Dedifferentiated amniotic fluid mesenchymal stem cell (primary cell): ENCODE measurements around the gene ME3.
"Not testable (repeated sequence)": the region's sequence is repeated elsewhere in the genome, so short reads cannot be mapped to it uniquely, and the experiment has no call there.

ENCODE experiments used
- DNase-seq: peaks from one replicate; pipeline ENCODE4 v3.0.0-alpha.2; 2016; ENCODE audit errors: extremely low spot score

The ME3 gene

GRCh38 chr11:86588566-86589090 is 83.8 kb downstream of the ME3 start:
- DNase-seq = no peak

DNA sequence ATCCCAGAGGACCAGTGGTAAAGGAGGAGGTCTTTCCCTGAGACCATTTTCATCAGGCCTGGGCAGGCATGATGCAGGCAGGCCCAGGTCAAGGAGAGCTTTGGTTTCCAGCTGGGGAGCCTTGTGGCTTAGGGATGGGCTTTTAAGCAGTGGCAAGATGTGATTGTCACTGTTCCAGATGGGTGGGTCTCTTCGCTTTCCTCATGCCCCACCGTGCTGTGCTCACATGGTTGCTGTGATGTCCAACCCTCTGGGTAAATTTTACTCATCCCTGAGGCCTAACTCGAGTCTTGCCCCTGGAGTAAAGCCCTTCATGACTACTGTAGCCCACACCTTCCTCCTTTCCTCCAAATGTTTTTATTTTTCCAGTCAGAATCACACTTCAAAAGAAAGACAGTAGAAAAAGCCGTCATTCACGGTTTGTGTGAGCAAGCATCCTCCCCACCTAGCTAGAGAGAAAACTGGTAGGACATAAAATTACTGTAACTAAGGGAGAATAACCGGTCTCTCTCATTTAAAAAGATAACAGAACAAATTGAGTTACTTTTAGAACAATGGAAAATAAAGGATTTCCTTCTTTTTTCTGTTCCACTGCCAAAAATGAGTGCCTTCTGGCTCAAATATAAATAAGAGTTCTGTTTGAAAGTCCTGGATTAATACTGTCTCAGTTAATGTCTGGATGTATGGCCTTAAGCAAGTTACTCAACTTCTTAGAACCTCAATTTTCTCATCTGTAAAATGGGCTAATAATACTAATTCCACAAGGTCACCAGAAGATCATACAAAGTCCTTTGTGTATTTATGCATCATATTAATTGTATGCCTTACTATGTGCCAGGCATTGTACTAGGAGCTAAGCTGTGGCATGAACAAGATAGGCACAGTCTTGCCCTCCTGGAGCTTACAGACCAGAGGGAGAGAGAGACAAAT is 84.9 kb downstream of the ME3 start:
- no peak for DNase-seq

DNA sequence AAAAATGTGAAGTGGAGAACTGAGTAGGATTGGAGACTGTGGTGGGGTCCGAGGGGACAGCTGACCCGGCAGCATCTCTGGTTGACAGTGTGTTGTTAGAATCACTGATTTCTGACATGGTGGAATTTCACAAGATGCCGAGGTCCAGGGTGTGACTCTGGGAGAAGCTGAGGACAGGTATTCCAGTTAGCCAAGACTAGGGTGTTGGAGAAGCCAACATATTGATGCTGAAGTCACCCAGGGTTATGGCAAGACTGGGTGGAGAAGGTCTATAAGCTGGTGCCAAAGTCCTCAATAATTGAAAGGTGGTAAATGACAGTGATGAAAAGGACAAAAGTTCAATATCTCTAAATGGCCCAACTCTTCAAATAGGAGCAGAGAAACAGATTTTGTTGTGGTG is 86.1 kb downstream of the ME3 start:
- no peak for DNase-seq

DNA sequence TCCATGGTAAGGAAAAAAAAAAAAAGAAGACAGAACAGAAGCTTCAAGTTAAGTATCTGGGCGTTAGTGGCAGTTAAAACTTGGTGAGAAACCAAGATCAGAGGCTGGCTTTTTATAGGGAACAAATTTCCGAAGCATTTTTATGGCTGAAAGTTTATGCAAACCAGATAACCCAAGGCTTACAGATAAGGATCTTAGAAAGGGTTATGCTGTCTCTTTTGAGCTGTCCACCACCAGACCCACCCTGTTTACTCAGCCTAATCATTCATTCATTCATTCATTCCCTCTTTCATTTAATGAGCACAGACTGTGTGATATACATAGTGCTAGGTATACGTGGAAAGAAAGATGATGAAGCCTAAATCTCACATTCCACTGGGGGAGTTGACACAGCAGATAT is 89.5 kb downstream of the ME3 start:
- DNase-seq = no peak

- no peak for DNase-seq
Observed at GRCh38 chr11:86580535-86580934, 91.9 kb downstream of the ME3 start.

GRCh38 chr11:86579406-86579731 is 93.0 kb downstream of the ME3 start:
- DNase-seq = no peak

- no peak for DNase-seq
Observed at GRCh38 chr11:86578727-86579405, 93.5 kb downstream of the ME3 start.

GRCh38 chr11:86577644-86578636 is 94.5 kb downstream of the ME3 start:
- peak; percentile 50 for DNase-seq

DNA sequence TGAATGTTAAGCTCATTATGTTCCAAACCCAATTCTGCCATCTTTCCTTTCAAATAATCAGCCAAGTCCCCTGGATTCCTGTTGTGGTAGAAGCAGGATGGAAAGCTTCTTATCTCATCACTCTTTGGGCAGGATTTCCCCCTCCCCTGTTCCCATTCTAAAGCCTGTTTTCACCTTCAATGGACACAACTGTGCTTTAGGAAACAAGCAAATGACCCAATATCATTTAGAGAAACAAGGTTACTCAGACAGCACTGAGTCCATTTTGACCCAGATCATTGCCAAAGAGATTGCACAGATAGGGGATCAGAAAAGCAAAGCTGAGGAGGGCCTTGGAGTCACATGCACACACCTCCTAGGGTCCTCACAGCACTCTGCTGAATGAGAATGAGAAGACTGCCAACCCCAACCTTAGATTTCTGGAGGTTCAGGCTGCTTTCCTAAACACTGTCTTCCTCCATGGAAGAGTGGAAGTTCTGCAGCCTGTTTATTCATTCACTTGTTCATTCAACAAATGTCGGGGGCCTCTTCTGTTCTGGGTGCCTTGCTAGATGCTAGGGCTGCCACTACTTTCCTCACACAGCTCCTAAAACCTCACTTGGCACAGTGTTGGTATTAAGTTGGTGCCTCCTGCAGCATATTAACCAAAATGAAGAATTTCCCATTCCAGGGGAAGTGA is 95.3 kb downstream of the ME3 start:
- DNase-seq = no peak

DNA sequence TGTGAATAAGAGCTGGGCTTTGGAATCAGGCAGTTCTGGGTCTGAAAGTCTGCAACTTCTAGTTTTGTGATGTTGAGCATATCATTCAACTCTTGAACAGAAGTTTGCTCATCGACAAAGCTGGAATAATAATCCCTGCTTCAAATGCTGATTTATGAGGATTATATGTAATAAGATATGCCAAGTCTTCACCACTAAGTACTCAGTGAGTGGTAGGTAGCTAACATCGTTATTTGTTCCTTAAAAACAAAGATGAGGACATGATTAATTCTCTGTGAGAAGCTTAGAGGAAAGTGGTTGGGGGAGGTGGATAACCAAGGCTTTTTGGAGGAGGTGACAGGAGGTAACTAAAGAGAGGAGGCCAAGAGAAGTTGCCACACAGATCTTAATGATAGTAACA is 96.5 kb downstream of the ME3 start:
- DNase-seq = no peak

- no peak for DNase-seq
Observed at GRCh38 chr11:86575208-86575855, 97.1 kb downstream of the ME3 start.

DNA sequence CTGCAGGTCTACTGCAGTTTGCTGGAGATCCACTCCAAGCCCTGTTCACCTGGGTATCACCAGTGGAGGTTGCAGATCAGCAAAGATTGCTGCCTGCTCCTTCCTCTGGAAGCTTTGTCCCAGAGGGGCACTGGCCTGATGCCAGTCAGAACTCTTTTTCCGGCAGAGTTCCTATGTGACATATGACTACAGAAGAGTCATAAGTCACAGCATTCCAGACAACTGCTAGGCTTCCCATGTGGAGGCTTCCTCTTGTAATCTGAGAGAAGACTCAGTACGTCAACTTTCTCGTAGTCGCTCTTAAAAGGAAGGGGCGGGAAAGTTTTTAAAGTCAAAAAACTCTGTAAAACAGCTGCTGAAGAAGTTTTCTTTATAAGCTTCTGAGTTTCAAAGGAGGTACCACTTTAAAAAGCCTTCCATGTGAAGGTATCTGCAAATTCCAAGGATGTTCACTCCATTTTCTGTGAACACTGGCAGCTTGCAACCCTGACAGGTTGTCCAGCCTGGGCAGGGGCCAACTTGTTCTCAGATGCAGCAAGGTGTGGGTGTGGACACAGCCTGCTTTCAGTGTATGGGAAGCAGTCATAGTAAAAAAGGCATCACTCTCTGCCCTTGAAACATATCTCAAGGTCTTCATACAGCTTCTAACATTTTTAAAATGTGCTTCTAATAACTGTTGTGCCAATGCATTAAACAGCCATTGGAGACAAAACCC is 97.8 kb downstream of the ME3 start:
- DNase-seq = no peak

DNA sequence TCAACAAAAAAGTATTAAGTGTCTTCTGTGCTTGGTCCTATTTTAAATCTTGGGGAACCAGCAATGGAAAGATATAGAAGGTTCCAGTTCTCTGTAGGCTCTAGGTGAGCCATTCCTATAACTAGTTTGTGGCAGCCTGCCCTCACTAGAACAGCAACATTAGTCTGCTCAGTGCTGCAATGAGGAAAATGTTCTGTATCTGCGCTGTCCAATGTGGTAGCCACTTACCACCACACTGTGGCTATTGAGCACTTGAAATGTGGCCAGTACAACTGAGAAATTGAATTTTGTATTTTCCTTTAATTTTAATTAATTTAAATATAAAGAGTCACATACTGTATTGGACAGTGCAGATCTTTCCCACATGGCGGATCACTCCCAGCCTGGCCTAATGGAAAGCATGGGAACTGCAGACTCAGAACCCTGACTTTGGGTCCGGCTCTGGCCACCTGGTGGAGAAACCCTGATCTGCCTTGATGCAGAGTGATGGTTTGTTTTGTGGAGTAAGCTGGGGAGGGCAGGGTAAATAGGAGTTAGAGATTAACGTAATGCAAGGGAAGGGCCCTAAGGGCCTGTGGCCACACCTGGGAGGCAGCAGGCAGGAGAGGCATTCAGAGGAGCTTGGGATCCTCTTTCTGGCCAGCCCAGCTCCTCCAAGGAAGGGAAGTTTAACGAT is 101.0 kb downstream of the ME3 start:
- no peak for DNase-seq

DNA sequence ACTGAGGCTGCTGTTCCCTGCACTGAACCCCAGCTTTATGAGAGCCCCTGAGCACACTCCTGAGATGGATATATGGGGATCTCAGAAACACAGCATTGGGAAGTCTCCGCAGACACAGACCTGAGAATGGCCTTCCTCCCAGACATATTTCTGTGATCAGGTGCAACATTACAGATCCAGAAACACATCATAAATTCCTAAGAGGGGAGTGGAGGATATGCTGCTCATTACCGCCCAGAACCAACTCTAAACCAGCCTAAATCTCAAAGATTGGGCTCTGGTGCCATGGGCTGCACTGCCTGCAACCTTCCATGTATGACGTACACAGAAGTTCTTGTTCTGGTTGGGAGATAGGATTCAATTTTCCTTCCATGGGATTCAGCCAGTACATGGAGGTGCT is 102.0 kb downstream of the ME3 start:
- DNase-seq = no peak

DNA sequence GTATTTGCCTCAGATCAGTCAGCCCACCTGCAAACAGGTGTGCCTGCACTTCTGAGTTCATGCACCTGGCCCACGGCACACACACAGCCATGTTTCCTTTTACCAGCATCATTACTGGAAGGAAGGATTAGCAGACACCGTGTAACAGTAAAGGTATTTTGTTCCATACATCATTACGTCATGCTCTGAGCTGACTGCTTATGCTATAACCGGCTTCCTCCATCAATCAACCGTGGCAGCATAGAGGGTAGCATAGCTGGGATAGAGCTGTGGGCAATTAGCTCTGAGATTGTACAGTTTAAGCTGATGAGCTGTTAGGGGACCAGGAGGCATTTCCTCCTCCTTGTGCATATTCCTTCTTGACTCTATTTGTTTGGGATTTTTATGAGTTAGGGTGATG is 102.4 kb downstream of the ME3 start:
- DNase-seq = no peak

DNA sequence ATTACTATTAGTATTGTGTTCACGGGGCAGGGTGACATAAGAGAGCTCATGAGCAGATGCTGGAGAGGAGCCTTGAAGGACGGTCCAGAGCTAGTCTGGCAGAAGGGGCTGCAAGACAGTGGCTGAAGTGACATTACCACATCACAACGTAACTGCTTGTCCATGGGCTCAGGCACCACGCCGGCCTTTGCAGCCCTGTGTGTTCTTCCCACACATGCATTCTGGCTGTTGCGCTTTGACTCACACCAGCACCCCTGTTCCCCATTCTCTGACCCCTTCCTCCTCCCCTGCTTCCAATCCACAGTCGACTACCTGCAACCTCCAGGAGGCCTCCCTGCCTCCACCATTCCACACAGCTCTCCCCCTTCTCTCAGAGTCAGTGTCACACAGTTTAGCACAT is 103.3 kb downstream of the ME3 start:
- DNase-seq = no peak

GRCh38 chr11:86565801-86566312 is 106.6 kb downstream of the ME3 start:
- DNase-seq = no peak

GRCh38 chr11:86565388-86565787 is 107.0 kb downstream of the ME3 start:
- DNase-seq = no peak

GRCh38 chr11:86562842-86563241 is 109.6 kb downstream of the ME3 start:
- DNase-seq = not testable (repeated sequence)
